Stimulated activated CD4-positive, alpha-beta T cell treated with anti-CD3 and anti-CD28 coated beads, Interleukin-2, amount 100 ng/mL, for 24 hours (primary cell): Measurements from ENCODE around the gene ALS2.
"Not testable (repeated sequence)": the region's sequence is repeated elsewhere in the genome, so short reads cannot be mapped to it uniquely, and the experiment has no call there.

Source experiments
- DNase-seq, 2 donors: peaks; one replicate each; pipeline ENCODE4 v3.0.0-alpha.2; 2020

Gene ALS2

GRCh38 chr2:201746551-201746950 is 34.2 kb downstream of the ALS2 start:
- no peak for DNase-seq

GRCh38 chr2:201735486-201735885 is 45.2 kb downstream of the ALS2 start:
- DNase-seq, result no peak

GRCh38 chr2:201734111-201734510 is 46.6 kb downstream of the ALS2 start:
- DNase-seq, result no peak

- DNase-seq, result no peak
Measured at GRCh38 chr2:201733544-201733943, 47.2 kb downstream of the ALS2 start.

- no peak for DNase-seq
Measured at GRCh38 chr2:201730651-201731285, 50.0 kb downstream of the ALS2 start.

- DNase-seq, result no peak
Measured at GRCh38 chr2:201715459-201715858, 65.3 kb downstream of the ALS2 start.

GRCh38 chr2:201712726-201713125 is 68.0 kb downstream of the ALS2 start:
- DNase-seq, result no peak

- no peak for DNase-seq
Measured at GRCh38 chr2:201709747-201710146, 71.0 kb downstream of the ALS2 start.

GRCh38 chr2:201709049-201709448 is 71.7 kb downstream of the ALS2 start:
- no peak for DNase-seq

GRCh38 chr2:201707753-201708152 is 73.0 kb downstream of the ALS2 start:
- no peak for DNase-seq

- no peak for DNase-seq
Measured at GRCh38 chr2:201707142-201707541, 73.6 kb downstream of the ALS2 start.

- DNase-seq, result no peak
Measured at GRCh38 chr2:201704536-201704935, 76.2 kb downstream of the ALS2 start.

GRCh38 chr2:201701646-201702045 is 79.1 kb downstream of the ALS2 start:
- no peak for DNase-seq

GRCh38 chr2:201699416-201699815 is 81.3 kb downstream of the ALS2 start:
- DNase-seq, result no peak

GRCh38 chr2:201698588-201699226 is 82.0 kb downstream of the ALS2 start, which contains the start of gene MPP4:
Gene MPP4, minus strand, starts transcription at chr2:201698644. Its CDS starts 4,690 bp downstream, at chr2:201693954.
- DNase-seq, result no peak

- no peak for DNase-seq
Measured at GRCh38 chr2:201697899-201698298, 82.8 kb downstream of the ALS2 start.

- DNase-seq, result no peak
Measured at GRCh38 chr2:201696151-201696659, 84.5 kb downstream of the ALS2 start.

- no peak for DNase-seq
Measured at GRCh38 chr2:201685156-201685555, 95.6 kb downstream of the ALS2 start.

- DNase-seq, result peak in 1 of 2 donors; percentile 21
Measured at GRCh38 chr2:201680743-201681142, 100.0 kb downstream of the ALS2 start.

- DNase-seq, result no peak
Measured at GRCh38 chr2:201678401-201678800, 102.3 kb downstream of the ALS2 start.

- no peak for DNase-seq
Measured at GRCh38 chr2:201675454-201675853, 105.3 kb downstream of the ALS2 start.

GRCh38 chr2:201674794-201675193 is 105.9 kb downstream of the ALS2 start:
- DNase-seq, result no peak

GRCh38 chr2:201674298-201674697 is 106.4 kb downstream of the ALS2 start:
- no peak for DNase-seq

- no peak for DNase-seq
Measured at GRCh38 chr2:201673546-201673945, 107.2 kb downstream of the ALS2 start.

- not testable (repeated sequence) for DNase-seq
Measured at GRCh38 chr2:201671205-201671604, 109.5 kb downstream of the ALS2 start.
